Bladder microvascular endothelial cell (primary cell): Measurements from ENCODE around the gene EVPLL. TPM values are rescaled to one million over a fixed set of nuclear protein-coding genes. Genes with fewer than 3 reads are reported as not detected.

ENCODE experiments used
- total RNA-seq: library from RNA; depleted of rRNA; stranded (reverse); fragments of >200 nt; gene quantifications from 2 replicates; pipeline ENCODE4 v1.2.3, GENCODE V29; 2014

EVPLL gene
- total RNA-seq, result not detected in 2 replicates

DNA sequence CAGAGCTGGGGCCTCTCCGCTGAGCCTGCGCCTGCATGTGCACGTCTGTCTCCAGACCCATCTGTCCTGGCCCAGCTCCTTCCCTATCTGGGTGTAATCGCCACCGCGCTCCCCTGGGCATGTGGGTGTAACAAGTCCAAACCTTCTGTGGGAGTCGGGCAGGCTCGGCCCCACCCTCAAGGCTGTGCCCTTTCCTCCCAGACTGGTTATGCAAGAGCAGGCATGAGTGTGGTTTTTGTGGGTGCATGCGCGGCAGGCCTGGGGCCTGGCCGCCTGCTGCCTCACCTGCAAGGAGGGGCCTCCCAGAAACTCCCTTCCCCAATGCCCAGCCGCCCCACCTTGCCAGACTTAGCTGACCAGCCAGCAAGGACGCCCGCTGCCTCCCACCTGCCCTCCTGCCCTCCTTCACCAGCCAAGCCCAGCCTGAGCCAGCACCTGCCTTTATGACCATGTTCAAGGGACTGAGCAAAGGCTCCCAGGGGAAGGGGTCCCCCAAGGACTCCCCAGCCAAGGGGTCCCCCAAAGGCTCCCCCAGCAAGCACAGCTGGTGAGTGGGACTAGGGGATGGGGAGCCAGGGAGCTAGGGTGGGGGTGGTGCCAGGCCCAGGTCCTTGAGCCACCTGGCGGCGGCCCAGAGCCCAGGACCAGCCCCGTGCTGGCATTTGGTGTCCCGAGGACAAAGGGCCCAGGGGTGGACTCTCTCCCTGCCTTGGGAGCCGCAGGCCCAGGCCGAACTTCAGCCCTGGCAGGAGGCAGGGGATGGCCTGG lies at the start of gene EVPLL:
TSS of gene EVPLL (plus strand) at position 342 of the 768 bp plus-strand sequence. CDS start 3,160 bp downstream, outside the sequence.

GRCh38 chr17:18363101-18364049 lies 14.2 kb upstream of the EVPLL start, which contains the start of gene SHMT1:
Gene SHMT1, minus strand, starts transcription at chr17:18363550. Its CDS starts 7,569 bp downstream, at chr17:18355981.

Other genes starting within 250 kb of the EVPLL start
- 60.7 and 61.0 TPM in 2 replicates for gene ALKBH5, start 193.9 kb upstream of the EVPLL start, total RNA-seq
- gene LLGL1, start 152.1 kb upstream of the EVPLL start, total RNA-seq, result 18.1 and 30.5 TPM in 2 replicates
- 403 and 474 TPM in 2 replicates for gene FLII, start 119.0 kb upstream of the EVPLL start, total RNA-seq
- gene MIEF2, start 117.1 kb upstream of the EVPLL start, total RNA-seq, result 12.5 and 21.8 TPM in 2 replicates
- gene TOP3A, start 62.8 kb upstream of the EVPLL start, total RNA-seq, result 13.9 and 25.7 TPM in 2 replicates
- gene SMCR8, start 62.5 kb upstream of the EVPLL start, total RNA-seq, result 9.4 and 24.4 TPM in 2 replicates
- gene SHMT1, start 14.2 kb upstream of the EVPLL start, total RNA-seq, result 8.2 and 14.4 TPM in 2 replicates
- gene LGALS9C, start 99.0 kb downstream of the EVPLL start, total RNA-seq, result not detected in 2 replicates